ENCODE results near the gene IPO8. TPM values are rescaled to one million over a fixed set of nuclear protein-coding genes. Genes with fewer than 3 reads are reported as not detected.
"Not testable (repeated sequence)": the region's sequence is repeated elsewhere in the genome, so short reads cannot be mapped to it uniquely, and the experiment has no call there.

Gene IPO8
- polyA plus RNA-seq, 5 donors: 34.5 to 54.9 (median 50.3) TPM

DNA sequence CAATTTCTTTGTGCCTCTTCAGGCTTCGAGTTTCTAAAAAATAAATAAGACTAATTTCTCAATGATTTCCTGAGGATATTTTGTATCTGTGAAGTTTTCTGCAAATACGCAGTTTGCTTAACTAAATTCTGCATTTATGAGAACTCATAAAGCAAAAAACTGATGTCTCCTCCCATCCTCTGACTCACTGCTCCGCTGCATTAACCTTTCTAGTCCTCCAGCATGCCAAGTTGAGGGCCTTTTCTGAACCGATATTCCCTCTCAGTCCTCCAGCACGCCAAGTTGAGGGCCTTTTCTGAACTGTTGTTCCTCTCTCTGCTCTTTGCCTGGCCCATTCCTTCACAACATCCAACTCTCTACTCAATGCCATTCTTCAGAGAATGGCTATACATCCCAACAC is 3.2 kb downstream of the IPO8 start:
- no peak for DNase-seq

GRCh38 chr12:30691122-30691879 is 4.4 kb downstream of the IPO8 start:
- no peak for DNase-seq

DNA sequence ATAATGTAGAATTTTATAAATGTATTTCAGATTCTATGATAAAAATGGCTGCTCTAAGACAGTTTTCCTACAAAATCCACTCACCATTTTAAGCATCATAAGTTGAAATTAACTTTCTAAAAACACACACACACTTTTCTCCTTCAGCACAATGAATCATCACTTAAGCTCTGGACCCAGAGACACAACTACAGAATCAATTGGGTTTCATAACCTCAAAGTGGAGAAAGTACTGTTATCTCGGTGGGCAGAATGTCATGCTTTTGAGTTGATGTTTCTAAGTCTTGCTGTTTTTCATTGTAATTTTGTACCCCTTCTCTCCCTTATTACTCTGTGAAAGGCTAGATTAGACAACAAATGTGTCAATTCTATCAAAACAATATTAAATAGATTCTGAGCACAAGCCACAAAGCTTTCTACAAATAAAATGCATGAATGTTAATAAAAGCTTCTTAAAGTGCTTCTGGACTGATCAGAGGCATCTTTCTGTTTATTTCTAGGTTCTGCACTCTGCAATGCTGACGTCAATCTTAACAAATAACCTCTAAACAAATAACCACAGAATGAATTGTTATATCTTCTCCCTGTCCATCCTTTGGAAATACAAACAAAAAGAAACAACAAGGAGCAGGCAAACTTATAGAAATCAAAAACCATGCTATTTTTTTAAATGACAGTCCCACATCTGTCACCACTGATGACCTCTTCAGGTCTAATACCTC is 8.2 kb downstream of the IPO8 start:
- no peak for DNase-seq

DNA sequence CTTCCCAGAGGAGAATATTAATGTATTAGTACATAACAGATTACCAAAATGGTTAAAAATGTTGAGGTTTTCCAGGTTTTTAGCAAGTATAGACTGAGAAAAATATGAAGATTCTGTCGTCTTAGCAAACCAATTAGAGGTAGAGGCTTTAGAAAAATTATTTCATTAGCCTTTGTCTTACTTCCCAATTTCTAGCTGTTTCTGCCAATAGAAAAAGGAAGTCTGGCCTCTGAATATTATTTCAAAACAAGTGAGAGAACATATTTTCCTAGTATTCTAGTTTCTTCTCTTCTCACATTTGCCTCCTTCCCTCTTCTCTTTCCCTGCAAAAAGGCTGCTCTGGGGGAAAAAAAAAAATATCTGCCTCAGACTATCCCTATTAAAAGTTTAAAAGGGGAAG is 16.4 kb downstream of the IPO8 start:
- no peak for DNase-seq

GRCh38 chr12:30678221-30678620 is 17.4 kb downstream of the IPO8 start:
- DNase-seq: no peak

- no peak for DNase-seq
These were observed 34.5 kb downstream of the IPO8 start for GRCh38 chr12:30661210-30661609.

- DNase-seq: no peak
These were observed 43.5 kb downstream of the IPO8 start for GRCh38 chr12:30652034-30652696.

DNA sequence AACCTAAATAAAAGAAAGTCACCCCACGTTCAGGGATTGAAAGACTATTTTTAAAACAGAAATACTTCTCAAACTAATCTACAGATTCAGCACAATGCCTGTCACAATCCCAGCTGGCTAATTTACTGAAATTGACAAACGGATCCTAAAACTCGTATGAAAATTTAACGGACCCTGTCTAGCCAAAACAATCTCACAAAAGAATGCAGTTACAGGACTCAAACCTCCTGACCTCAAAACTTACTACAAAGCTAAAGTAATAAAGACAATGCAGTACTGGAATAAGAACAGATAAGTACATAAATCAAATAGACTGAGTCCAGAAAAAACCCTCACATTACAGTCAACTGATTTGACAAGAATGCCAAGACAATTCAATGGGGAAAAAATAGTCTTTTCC is 48.8 kb downstream of the IPO8 start:
- DNase-seq: no peak

DNA sequence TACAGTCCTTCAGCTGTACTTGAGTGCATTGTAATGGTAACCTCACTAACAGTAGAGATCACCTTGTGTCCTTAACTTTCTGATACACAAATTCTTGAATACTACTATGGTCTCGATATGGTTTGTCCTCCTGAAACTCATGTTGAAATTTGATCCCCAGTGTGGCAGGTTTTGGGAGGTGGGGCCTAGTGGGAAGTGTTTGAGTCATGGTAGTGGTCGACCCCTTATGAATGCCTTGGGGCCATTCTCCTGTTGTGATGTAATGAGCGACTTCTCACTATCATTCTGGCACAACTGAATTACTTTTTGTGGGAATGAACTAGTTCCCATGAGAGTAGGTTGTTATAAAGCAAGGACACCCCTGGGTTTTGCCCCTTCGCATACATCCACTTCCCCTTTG is 52.3 kb downstream of the IPO8 start:
- no peak for DNase-seq

GRCh38 chr12:30640392-30640791 is 55.3 kb downstream of the IPO8 start:
- DNase-seq: no peak

- DNase-seq: no peak
These were observed 60.3 kb downstream of the IPO8 start for GRCh38 chr12:30635385-30635784.

DNA sequence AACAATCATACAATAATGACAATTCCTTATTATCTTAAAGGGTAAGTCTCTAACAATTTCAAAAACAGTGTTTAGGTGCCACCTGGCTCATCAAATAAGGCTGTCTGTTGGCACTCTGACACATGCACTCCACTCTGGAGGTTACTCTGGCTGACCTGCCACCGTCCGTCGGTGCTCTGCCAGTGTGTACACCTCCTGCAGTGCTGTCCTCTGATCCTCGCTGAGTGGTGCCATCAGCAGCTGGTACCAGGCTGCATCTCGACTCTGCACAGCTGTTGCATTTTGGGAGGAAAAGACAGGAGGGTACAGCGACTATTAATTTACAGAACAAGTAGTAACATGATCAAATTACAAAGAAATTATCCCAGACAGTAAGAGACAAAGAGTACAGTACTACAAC is 63.9 kb downstream of the IPO8 start:
- DNase-seq: no peak

DNA sequence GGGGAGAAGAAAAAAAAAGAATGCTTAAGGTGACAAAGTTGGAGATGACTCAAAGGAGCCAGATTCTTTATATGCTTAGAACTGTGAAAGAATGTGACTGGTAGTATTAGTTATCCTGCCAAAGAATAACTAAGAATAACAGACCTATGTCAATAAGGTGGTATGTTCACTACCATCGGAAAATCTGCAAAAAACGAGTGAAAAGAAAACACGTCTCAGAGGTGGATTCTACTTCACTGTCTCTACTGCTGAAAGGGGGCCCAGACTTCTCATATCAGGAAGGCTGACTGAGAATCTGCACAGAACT is 64.7 kb downstream of the IPO8 start:
- no peak for DNase-seq

- DNase-seq: no peak
These were observed 65.3 kb downstream of the IPO8 start for GRCh38 chr12:30630076-30630978.

DNA sequence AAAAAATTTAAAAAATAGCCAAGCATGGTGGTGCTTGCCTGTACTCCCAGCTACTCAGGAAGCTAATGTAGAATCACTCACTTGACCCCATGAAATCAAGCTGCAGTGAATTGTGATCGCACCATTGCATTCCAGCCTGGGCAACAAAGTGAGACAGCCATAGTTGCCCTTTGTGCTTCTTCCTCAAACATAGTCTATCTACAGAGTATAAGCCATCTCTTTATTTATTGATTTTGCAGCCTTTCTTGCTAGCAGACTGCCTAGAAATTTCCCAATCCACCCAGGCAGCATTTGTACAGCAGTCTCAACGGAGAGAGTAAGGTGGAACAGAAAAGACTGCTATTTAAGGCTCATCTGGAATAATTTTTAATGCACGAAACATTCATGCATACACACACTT is 68.8 kb downstream of the IPO8 start:
- DNase-seq: no peak

- no peak for DNase-seq
These were observed 71.7 kb downstream of the IPO8 start for GRCh38 chr12:30624009-30624408.

DNA sequence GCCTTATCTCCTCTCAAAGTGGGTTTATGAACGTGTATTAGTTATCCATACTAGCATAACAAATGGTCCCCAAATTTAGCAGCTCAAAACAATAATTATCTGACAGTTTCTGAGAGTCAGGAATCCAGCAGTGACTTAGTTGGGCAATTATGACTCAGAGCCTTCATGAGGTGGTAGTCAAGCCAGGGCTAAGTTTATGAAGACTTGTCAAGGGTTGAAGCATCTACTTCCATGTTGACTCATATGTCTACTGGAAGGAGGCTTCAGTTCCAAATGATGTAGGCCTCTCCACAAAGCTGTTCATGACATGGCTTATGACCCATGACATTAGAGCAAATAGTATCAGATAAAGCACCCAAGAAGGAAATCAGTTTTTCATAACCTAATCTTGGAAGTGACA is 73.2 kb downstream of the IPO8 start:
- DNase-seq: no peak

GRCh38 chr12:30621663-30622241 is 73.9 kb downstream of the IPO8 start:
- not testable (repeated sequence) for DNase-seq

DNA sequence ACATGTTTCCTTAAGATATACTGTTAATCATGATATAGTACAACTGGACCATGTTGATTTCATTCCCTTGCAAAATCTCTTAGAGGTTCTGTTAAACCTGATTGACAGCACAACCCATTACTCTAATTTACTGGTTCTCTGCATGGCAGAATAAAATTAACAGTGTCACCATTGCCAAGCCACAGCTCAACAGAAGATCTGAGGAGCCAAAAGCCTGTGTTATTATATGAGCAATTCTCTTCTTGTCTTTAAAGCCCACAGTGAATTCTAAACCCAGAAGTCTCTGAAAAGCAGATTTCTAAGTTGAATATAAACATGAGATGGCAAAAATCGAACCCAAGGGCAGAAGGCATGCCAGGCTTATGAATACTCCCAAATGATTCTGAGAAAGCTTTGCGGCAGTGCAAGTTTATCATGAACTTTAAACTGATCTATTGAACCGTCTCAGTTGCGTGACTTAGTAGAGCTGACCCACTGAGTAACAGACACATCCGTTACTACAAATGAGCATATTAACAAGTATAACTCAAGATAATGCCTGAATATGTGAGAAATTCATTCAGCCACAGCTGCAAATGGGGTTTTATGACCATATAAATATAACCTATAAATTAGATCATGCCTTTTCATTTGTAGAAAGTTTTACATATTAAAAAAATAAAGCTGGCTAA is 78.2 kb downstream of the IPO8 start:
- DNase-seq: no peak

DNA sequence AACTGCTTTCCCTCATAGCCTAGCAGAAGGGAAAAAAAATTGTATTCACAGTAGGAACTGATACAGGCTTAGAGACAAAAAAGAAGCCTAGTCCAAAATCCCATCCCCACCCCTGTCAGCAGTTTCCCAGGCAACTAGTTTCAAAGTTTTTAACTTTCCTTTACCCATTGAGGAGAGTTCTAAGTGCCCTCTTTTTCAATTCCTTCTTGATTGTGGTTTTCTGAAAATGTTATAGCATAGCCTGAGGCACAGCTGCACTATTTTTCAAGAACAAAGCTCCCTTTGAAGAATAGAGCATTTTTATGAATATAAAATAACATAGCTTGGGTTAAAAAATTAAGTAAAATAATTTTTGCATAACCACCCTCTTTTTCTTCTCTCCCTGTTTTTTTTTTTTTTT is 81.6 kb downstream of the IPO8 start:
- no peak for DNase-seq

Data from right lung (tissue), 5 donors.